NCI-H2107 treated with DMSO at 0.1 percent for 48 hours (cell line): ENCODE measurements around the gene KCNK1.
"Not testable (repeated sequence)": the region's sequence is repeated elsewhere in the genome, so short reads cannot be mapped to it uniquely, and the experiment has no call there.

Experiments
- DNase-seq: peaks from one replicate; lab custom pipeline; 2025; ENCODE audit not compliant: unreplicated experiment; lab: John Stamatoyannopoulos, UW

Gene KCNK1

DNA sequence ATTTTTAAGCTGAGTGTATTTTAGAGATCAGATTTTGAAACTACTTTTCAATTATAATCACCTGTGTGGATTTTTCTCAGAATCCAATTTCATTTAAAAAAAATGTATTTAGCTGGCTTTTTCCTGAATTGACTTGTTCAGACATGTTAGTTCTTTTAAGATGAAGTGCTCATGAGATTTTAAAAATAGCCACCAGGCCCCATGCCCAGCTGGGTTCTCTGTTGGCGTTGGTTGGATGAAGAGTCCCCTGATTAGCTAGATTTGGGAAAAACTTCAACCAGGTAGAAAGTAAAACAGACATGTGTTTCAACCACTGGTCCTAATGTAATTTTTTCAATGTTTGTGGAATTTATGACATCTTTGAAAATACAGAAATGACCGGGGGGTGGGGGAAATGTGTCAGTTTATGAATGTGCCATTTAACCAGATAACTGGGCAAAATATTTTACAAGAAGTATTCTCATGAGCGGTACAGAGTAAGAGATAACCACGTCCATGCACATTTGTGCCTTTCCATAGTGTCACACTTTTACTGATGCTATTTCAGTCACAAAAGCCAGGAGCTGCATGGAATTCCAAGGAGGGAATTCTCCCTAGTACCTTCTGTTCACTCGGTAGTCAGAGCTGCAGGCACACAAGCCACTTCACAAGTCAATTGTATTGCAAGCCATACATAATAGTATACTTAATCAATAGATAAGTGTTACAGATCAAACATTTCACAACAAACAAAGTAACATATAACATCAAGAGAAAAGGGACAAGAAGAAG lies 51.1 kb downstream of the KCNK1 start:
- no peak for DNase-seq

DNA sequence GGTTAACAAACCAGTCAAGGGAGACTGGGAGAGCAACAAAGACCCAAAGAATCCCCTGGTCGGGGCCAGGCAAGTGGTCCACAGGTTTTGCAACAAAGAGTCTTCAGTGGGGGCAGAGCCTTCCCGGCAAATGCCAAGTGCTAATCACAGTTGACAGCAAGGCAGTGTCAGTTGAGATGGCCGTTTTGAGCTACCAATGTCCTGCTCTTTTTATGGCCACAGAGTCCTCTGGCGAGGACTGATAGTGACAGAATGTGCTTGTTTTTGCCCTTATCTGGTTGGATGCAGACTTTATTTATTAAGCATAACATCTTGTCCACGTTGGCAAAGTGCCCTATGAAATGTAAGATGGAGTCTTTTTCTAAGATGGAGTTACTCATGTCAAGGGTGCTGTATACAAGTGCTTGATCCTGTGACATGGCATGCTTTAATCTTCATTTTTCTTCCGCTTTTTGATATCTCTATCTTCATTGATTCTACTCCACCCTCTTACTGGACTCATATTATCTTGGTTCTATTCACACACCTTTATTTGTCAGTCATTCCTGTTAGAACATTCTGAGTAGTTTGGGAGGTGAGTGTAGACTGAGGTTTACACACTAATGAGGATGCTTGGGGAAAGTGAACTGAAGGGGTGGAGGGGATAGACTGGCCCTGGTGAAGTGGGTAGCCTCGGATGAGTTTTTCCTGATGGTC lies 51.8 kb downstream of the KCNK1 start:
- no peak for DNase-seq

DNA sequence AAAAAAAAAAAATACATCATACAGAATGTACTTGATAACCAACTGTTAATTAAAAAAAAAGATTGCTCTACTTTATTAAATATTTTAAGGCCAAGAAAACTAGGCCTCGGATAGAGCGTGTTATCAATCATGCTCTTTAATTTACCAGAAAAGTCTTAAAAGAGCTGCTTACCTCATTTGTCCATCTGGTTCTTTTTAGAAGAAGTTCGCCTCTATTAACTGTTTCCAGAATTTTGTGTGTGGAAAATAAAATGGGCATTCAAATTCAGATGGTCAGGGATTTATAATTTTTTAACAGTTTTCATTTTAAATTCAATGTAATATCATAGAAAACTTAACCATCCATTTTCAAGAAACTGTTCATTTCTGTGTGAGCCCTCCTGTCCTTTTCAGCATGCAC lies 53.8 kb downstream of the KCNK1 start:
- no peak for DNase-seq

GRCh38 chr1:233668146-233668724 lies 54.3 kb downstream of the KCNK1 start:
- no peak for DNase-seq

DNA sequence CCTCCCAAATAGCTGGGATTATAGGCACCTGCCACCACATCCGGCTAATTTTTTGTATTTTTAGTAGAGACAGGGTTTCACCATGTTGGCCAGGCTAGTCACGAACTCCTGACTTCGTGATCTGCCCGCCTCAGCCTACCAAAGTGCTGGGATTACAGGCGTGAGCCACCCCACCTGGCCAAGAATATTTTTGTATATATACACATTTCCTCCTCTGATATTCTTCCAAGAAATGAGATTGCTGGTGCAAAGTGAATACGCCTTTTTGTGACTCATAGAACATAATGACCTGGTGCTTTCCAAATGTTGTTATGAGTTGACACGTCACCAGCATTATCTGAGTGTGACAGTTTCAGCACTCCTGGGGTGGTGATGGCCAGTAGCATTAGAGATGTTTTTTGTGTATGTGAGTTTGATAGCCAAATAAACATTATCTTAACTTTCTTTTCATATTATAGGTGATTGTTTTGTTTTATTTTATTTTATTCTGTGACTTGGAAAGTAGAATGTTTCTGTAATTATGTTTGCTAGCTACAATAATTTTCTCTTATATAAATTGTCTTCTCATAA lies 54.9 kb downstream of the KCNK1 start:
- no peak for DNase-seq

DNA sequence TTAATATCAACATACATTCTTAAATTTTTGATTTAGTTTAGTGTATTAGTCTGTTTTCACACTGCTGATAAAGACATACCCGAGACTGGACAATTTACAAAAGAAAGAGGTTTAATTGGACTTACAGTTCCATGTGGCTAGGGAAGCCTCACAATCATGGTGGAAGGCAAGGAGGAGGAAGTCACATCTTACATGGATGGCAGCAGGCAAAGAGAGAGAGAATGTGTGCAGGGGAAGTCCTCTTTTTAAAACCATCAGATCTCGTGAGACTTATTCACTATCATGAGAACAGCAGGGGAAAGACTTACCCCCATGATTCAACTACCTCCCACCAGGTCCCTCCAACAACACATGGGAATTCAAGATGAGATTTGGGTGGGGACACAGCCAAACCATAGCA lies 56.5 kb downstream of the KCNK1 start:
- DNase-seq, result not testable (repeated sequence)

DNA sequence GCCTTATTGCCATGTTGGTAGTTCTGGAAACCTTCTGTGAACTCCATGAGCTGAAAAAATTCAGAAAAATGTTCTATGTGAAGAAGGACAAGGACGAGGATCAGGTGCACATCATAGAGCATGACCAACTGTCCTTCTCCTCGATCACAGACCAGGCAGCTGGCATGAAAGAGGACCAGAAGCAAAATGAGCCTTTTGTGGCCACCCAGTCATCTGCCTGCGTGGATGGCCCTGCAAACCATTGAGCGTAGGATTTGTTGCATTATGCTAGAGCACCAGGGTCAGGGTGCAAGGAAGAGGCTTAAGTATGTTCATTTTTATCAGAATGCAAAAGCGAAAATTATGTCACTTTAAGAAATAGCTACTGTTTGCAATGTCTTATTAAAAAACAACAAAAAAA lies 57.4 kb downstream of the KCNK1 start:
- DNase-seq, result no peak

DNA sequence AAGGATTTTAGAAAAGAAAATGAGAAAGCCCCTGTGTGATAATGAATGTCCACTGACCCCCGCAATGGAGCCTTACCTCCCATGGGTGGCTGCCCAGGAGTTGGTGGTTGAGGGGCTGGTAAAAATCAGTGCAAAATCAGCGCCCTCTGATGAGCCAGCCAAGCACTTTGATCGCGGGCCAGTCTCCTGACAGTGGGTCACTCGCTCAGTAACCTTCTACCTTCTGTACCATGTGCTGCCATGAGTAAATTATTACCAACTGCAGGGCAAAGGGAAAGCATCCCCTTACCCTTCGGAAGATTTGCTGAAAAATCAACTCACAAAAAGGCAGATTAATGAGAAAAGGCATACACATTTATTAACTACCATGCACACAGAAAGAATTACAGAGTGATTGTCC lies 58.8 kb downstream of the KCNK1 start:
- no peak for DNase-seq

DNA sequence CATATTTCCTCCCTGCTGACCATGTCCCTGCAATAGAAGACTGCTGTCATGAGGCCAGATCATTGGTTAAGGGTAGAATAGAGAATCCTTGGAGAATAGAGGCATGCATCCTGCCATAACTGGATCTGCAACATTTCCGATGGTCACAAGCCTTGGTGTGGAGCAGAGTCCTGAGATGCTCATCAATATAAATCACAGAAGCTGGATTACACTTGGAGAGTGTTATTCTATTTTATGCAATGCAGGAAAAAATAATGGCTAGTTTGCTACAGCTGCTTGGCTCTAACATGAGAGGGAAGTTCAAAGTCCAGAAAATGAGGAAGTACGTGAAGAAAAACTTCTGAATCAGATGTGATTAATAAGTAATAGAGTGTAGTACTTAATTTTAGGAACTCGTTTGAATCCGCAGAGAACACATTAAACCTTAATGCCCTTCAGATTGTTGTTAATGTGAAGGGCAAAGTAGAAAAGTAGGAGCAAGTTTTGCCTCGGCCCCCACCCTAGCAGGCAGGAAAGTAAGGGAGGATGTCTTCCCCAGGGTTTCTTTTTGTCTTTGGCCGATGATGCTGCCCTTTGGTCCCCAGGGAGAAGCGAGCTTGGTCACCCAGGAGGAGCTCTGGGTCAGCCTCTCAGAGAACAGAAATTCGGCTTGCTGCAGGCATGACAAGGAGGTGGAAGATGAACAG lies 59.5 kb downstream of the KCNK1 start:
- no peak for DNase-seq

DNA sequence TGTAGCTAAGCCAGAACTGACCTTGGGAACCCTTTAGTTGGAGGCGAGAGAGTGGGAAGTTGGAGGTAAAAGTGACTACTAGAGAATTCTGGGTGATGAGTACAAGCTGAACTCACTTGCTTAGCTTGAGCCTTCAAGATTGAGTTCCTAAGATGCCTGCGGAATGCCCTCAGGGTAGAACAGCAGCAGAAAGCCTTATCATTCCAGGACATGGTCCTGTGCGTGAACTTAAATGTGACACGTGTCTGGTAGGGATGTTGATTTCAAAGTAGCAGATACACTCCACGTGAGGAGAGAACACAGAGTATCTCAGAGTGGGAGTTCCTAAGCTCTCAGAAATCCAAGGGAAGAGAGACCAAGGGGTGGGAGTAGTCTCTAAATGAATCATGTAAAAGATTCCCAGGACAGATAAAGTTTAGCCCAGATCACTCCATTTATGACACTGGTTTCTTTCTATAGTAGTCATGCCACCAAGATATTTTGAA lies 60.1 kb downstream of the KCNK1 start:
- DNase-seq, result no peak

DNA sequence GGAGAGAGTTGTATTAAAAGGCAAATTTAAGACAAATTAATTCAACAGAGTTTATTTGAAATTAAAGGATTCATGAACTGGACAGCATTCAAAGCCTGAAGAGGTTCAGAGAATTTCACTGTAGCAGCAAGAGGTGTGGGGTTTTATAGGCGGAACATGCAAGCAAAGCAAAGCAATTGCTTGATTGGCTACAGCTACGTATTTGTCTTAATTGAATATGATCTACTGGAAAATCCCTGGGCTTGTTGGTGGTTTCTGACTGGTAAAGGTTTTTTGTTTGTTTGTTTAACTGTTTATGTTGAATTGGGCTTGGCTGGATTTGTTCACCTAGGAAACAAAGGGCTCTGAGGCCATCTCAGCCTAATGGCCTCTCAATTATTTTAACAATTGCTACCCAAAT lies 61.5 kb downstream of the KCNK1 start:
- no peak for DNase-seq

GRCh38 chr1:233675893-233676292 lies 62.0 kb downstream of the KCNK1 start:
- DNase-seq, result no peak

- DNase-seq, result no peak
Observed at GRCh38 chr1:233677690-233678354, 63.9 kb downstream of the KCNK1 start.

DNA sequence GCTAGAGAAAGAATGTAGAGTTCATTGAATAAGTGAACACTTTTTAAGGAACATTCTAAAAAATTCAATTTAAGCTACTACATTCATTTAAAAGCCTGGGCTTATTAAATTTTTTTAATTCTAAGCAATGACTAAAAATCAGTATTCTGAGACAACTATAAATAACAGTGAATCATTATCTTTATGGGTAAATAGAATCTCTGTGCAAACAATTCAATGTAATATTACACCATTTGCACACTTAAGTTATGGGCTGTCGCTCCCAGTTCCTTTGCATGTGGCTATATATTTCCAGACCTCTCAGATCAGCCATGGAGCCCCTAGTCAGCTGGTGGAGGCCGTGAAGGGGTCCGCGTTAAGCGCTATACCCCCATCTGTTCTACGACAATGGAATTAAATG lies 65.1 kb downstream of the KCNK1 start:
- DNase-seq, result no peak

DNA sequence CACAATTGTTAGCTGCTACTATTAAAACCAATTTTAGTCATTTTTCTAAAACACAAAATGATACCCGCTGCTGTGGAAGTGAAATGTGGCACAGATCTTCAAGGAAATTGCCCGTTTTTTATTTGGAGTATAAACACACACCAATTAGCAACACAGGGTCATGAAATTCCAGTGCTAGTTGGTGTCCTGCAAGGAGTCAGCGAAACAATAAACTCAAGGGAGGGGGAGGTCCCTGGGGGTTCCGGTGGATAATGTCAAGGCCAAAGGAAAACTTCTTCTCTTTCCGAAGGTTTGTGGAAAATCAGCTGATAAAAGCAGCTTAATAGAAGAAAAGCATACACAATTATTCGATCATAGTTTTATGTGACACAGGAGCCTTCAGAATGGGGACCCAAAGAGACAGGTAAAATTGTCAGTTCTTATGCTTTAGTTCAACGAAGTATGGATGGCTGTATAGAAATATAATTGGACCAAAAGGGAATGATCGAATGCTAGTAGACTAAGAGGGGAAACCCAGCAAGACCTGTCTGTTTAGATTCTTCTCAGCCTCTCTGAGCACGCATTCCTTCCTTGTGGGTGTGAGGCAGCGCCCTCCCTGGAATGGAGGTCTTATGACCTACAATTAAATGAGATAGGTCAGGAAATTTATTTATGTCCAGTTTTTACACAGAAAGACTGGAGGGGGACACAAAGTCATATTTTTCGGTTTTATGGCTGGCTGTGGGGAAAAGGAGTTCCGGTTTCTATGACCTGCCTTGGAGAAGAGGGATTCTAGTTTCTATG lies 65.9 kb downstream of the KCNK1 start:
- DNase-seq, result no peak

DNA sequence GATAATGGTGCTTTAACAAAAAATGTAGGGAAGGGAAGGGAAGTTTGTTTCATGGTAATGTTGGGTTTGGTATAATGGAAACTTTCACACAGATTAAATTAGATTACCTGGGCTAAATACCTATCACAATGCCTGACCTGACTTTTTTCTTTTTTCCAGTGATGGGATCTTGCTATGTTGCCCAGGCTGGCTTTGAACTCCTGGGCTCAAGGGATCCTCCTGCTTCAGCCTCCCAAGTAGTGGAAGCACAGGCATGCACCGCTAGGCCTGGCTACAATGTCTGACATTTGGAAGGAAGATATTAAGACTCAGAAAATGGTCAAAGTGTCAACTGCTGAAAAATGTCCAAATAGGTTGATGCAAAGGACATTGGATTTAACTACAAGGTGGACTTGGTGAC lies 67.4 kb downstream of the KCNK1 start:
- DNase-seq, result no peak

GRCh38 chr1:233686653-233687052 lies 72.7 kb downstream of the KCNK1 start:
- not testable (repeated sequence) for DNase-seq

- no peak for DNase-seq
Observed at GRCh38 chr1:233689017-233689747, 75.3 kb downstream of the KCNK1 start.

- DNase-seq, result no peak
Observed at GRCh38 chr1:233689748-233690254, 75.9 kb downstream of the KCNK1 start.
